Astrocyte of the cerebellum (primary cell): ENCODE results near the gene C1orf146.
A peak's percentile ranks its signal among the peaks of the same experiment; 100 is the strongest.

Source experiments
- DNase-seq: peaks from one replicate; pipeline ENCODE4 v3.0.0-alpha.2; 2011; ENCODE audit warnings: low read depth
- H3K4me3 ChIP-seq: 2 replicates; pipeline ENCODE4 v1.5.1; 2011; ENCODE audit warnings: mild to moderate bottlenecking, low read depth, low read length, moderate library complexity
- in situ Hi-C: cut with HindIII; loops from 2 replicates; pipeline ENCODE4 v1.10.0; 2017; ENCODE audit warnings: low sequenced_read_pairs
- TF ChIP-seq, protein P1 (sequence below): IDR thresholded peaks from 2 replicates; pipeline ENCODE4 v1.5.1; 2012; ENCODE audit warnings: low read length, low read depth, moderate library complexity, mild to moderate bottlenecking; ENCODE audit errors: missing control alignments

The C1orf146 gene

DNA sequence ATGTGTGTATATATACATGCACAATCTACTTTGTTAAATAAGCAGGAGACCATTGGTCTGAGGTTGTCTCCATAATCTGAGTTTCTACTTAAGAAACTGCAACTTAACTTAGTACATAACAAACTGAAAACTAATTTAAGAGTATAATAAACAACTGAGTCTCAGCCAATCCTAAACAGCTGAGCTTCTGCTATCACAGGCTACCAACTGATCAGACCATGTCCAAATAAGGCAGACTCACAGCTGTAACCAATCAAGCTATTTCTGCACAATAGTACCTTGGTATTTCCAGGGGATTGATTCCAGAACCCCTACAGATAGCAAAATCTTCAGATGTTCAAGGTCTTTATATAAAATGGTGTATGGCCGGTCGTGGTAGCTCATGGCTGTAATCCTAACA, 26.0 kb upstream of the C1orf146 start:
- no peak overlapping the region for H3K4me3 ChIP-seq
- in situ Hi-C loops: no loop called here
- DNase-seq: no peak
- TF ChIP-seq, protein P1, sequence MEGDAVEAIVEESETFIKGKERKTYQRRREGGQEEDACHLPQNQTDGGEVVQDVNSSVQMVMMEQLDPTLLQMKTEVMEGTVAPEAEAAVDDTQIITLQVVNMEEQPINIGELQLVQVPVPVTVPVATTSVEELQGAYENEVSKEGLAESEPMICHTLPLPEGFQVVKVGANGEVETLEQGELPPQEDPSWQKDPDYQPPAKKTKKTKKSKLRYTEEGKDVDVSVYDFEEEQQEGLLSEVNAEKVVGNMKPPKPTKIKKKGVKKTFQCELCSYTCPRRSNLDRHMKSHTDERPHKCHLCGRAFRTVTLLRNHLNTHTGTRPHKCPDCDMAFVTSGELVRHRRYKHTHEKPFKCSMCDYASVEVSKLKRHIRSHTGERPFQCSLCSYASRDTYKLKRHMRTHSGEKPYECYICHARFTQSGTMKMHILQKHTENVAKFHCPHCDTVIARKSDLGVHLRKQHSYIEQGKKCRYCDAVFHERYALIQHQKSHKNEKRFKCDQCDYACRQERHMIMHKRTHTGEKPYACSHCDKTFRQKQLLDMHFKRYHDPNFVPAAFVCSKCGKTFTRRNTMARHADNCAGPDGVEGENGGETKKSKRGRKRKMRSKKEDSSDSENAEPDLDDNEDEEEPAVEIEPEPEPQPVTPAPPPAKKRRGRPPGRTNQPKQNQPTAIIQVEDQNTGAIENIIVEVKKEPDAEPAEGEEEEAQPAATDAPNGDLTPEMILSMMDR: no peak

DNA sequence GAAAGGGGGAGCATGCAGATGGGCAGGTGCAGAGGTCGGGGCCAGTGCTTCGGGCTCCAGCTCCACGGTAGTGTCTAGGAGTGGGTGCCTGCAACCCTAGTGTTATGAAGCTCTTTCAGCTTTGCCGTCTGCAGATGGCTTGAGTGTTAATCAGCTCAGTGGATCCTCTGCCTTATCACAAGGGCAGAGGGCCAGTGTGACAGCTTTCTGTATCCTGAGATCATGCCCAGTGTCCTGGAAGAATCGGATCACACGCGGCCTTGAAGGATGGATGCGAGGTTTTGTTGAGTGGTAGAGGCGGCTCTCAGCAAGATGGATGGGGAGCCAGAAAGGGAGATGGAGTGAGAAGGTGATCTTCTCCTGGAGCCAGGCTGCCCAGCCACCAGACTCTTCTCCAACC, 25.5 kb upstream of the C1orf146 start:
- in situ Hi-C loops: no loop called here
- TF ChIP-seq, protein P1: no peak
- DNase-seq: no peak
- H3K4me3 ChIP-seq: no peak overlapping the region

DNA sequence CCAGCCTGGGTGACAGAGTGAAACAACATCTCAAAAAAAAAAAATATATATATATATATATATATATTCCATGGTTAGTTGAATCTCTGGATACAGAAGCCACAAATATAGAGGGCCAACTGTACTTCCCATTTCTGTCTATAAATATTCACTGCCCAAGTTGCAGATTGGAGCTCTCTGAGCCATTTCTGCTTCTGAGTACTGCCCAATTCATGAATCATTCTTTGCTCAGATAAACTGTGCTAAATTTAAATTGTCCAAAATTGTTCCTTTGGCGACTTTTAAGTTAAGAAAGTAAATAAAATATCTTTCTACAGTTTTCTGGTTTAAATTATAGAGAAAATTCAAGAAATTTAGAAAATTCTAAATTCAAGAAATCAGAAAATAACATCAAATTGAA, 23.2 kb upstream of the C1orf146 start:
- no peak overlapping the region for H3K4me3 ChIP-seq
- in situ Hi-C loops: no loop called here
- no peak for DNase-seq
- TF ChIP-seq, protein P1: no peak

DNA sequence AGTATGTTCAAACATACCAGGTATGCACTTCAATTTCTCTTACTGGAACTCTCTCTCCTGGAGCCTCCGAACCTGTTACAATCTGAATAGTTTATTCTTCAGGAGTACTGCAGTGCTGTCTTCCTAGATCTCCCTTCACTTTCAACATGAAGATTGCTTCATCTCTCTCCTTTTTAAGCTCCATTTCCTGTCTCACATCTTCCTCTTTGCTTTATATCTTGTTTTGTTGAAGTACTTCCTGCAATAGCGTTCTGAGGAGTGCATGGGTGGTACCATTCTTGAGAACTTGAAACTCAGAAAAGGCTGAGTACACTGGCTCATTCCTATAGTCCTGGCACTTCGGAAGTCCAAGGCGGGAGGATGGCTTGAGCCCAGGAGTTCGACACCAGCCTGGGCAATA, 15.7 kb upstream of the C1orf146 start:
- TF ChIP-seq, protein P1: no peak
- in situ Hi-C loops: no loop called here
- no peak for DNase-seq
- H3K4me3 ChIP-seq: no peak overlapping the region

DNA sequence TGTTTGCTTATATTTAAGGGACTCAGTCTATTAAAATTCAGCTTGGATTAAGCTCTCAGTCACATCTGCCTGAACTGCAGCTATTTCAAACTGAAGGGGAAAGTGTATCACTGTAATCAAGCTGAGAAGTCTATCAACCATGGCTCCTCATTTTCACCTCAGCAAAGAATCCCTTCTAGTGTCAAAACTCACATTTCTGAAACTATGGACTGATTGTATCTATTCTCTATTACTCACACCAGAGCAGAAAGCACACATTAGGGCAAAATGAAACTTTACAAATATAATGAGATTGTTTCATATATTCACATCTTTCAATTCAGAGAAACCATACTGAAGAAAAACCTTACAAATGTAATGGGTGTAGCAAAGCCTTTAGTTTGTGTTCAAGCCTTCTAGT, 14.6 kb upstream of the C1orf146 start:
- no peak for DNase-seq
- TF ChIP-seq, protein P1: no peak
- in situ Hi-C loops: no loop called here
- H3K4me3 ChIP-seq: no peak overlapping the region

DNA sequence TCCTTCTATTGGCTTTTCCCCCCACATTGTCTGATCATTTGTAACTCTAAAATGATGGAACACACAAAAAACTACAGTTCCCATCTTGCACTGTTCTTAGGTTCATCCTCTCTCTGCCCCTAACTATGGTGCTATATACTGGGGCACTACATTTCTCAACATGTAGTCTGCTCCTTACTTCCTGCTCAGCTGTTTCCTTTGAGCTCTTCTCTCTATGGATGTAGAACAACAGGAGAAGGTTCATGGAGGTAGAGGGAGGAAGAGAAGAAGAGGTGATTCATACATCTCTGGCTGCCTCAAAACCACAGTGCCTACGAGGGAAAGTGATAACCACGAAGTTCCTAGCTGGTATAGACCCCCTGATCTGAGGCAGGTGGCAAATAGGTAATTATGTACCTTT, 7.0 kb upstream of the C1orf146 start:
- no peak for DNase-seq
- in situ Hi-C loops: no loop called here
- TF ChIP-seq, protein P1: no peak
- H3K4me3 ChIP-seq: no peak overlapping the region

DNA sequence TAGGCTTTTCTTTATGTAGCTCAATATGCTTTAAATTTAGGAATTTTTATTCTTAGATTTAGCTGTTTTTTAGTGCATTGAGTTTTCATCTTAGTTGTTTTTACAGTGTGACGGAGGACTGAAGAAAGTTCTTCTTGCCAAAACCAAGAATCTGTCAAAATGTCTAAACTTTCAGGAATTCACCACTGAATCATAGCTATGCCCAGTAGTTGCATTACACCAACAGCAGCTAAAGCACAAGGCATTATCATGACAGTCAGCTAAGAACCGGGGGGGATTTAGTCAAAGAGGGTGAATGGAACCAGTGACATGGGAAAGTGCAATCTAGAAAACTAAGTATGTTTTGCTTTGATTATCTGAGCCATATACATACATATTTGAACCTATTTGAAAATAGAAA, 6.5 kb upstream of the C1orf146 start:
- in situ Hi-C loops: no loop called here
- peak; percentile 19 for DNase-seq
- TF ChIP-seq, protein P1: no peak
- H3K4me3 ChIP-seq: no peak overlapping the region
